Measurements from ENCODE around the gene EFR3B. TPM values are rescaled to one million over a fixed set of nuclear protein-coding genes. Genes with fewer than 3 reads are reported as not detected.

The EFR3B gene
- total RNA-seq, 1 experiment from 2014 or later, result 0.09 TPM

- BruUV-seq (replicated peaks), result no TSS peak
- no peak overlapping the region for H3K27ac Mint-ChIP-seq (ENCODE audit: low read depth, unreplicated experiment)
- CTCF ChIA-PET, result interaction anchor here (0.5 to 11.5 kb wide), 7 partner anchors 10 to 750 kb away, joined by 3 to 100 read pairs (median 5); no protein-coding TSS in a partner anchor
- H3K4me1 Mint-ChIP-seq (ENCODE audit: insufficient read depth, unreplicated experiment), result no peaks in the 10 kb centered on the region
- no peak for TF ChIP-seq CTCF (IDR thresholded peaks at IDR 0.05; ENCODE audit: unreplicated experiment)
- no peaks in the 10 kb centered on the region for H3K9me3 Mint-ChIP-seq (ENCODE audit: unreplicated experiment)
- intact Hi-C loops (cut with micrococcal nuclease), result loop anchor here (5.0 kb wide), 1 partner anchor 85 kb away; the partner anchor contains the start of gene EFR3B
- H3K4me3 Mint-ChIP-seq (ENCODE audit: unreplicated experiment), result no peak overlapping the region
- H3K27me3 Mint-ChIP-seq (ENCODE audit: insufficient read depth, unreplicated experiment), result peaks cover 32% of the 10 kb centered on the region
- no peaks in the 10 kb centered on the region for H3K36me3 Mint-ChIP-seq (ENCODE audit: insufficient read depth, unreplicated experiment)
- DNase-seq (ENCODE audit: unreplicated experiment), result no peak
- POLR2A ChIA-PET, result interaction anchor here (0.6 to 1.3 kb wide), 4 partner anchors 20 to 255 kb away, joined by 3 to 5 read pairs (median 4); no protein-coding TSS in a partner anchor
Observed at GRCh38 chr2:25127646-25128045, 85.8 kb downstream of the EFR3B start.

GRCh38 chr2:25129901-25130520, 88.1 kb downstream of the EFR3B start:
- Mint-ChIP-seq H3K9me3 (ENCODE audit: unreplicated experiment) (no peaks in the 10 kb centered on the region), H3K4me3 (ENCODE audit: unreplicated experiment) (no peak overlapping the region), H3K4me1 (ENCODE audit: insufficient read depth, unreplicated experiment) (no peaks in the 10 kb centered on the region), H3K36me3 (ENCODE audit: insufficient read depth, unreplicated experiment) (no peaks in the 10 kb centered on the region), H3K27ac (ENCODE audit: low read depth, unreplicated experiment) (no peak overlapping the region), H3K27me3 (ENCODE audit: insufficient read depth, unreplicated experiment) (peaks cover 50% of the 10 kb centered on the region)
- intact Hi-C loops (cut with micrococcal nuclease), result loop anchor here (1.0 to 5.0 kb wide), 4 partner anchors 66 to 720 kb away; partner anchors contain the start of gene EFR3B
- CTCF ChIA-PET, result interaction anchor here (0.6 to 11.5 kb wide), 17 partner anchors 9 to 1261 kb away, joined by 3 to 100 read pairs (median 3); no protein-coding TSS in a partner anchor
- POLR2A ChIA-PET, result interaction anchor here (1.0 to 2.3 kb wide), 2 partner anchors 154 to 157 kb away, joined by 4 to 9 read pairs; no protein-coding TSS in a partner anchor
- no peak for DNase-seq (ENCODE audit: unreplicated experiment)
- no TSS peak for BruUV-seq (replicated peaks)
- TF ChIP-seq CTCF (IDR thresholded peaks at IDR 0.05; ENCODE audit: unreplicated experiment), result no peak

GRCh38 chr2:25131253-25131566, 89.3 kb downstream of the EFR3B start:
- BruUV-seq (replicated peaks), result no TSS peak
- no peaks in the 10 kb centered on the region for H3K4me1 Mint-ChIP-seq (ENCODE audit: insufficient read depth, unreplicated experiment)
- TF ChIP-seq CTCF (IDR thresholded peaks at IDR 0.05; ENCODE audit: unreplicated experiment), result no peak
- POLR2A ChIA-PET, result interaction anchor here (1.2 kb wide), 1 partner anchor 9 kb away, joined by 3 read pairs; no protein-coding TSS in a partner anchor
- H3K9me3 Mint-ChIP-seq (ENCODE audit: unreplicated experiment), result no peaks in the 10 kb centered on the region
- no peak for DNase-seq (ENCODE audit: unreplicated experiment)
- CTCF ChIA-PET, result interaction anchor here (0.6 to 11.5 kb wide), 5 partner anchors 109 to 722 kb away, joined by 3 to 100 read pairs (median 3); no protein-coding TSS in a partner anchor
- H3K36me3 Mint-ChIP-seq (ENCODE audit: insufficient read depth, unreplicated experiment), result no peaks in the 10 kb centered on the region
- no peak overlapping the region for H3K27ac Mint-ChIP-seq (ENCODE audit: low read depth, unreplicated experiment)
- intact Hi-C loops (cut with micrococcal nuclease), result no loop called here
- peaks cover 62% of the 10 kb centered on the region for H3K27me3 Mint-ChIP-seq (ENCODE audit: insufficient read depth, unreplicated experiment)
- H3K4me3 Mint-ChIP-seq (ENCODE audit: unreplicated experiment), result no peak overlapping the region

GRCh38 chr2:25131567-25132298, 89.9 kb downstream of the EFR3B start:
- TF ChIP-seq CTCF (IDR thresholded peaks at IDR 0.05; ENCODE audit: unreplicated experiment), result no peak
- peaks cover 67% of the 10 kb centered on the region for H3K27me3 Mint-ChIP-seq (ENCODE audit: insufficient read depth, unreplicated experiment)
- CTCF ChIA-PET, result interaction anchor here (0.9 to 11.5 kb wide), 5 partner anchors 156 to 723 kb away, joined by 3 to 100 read pairs (median 3); no protein-coding TSS in a partner anchor
- intact Hi-C loops (cut with micrococcal nuclease), result no loop called here
- no TSS peak for BruUV-seq (replicated peaks)
- DNase-seq (ENCODE audit: unreplicated experiment), result no peak
- no peak overlapping the region for H3K4me3 Mint-ChIP-seq (ENCODE audit: unreplicated experiment)
- H3K4me1 Mint-ChIP-seq (ENCODE audit: insufficient read depth, unreplicated experiment), result no peaks in the 10 kb centered on the region
- H3K36me3 Mint-ChIP-seq (ENCODE audit: insufficient read depth, unreplicated experiment), result no peaks in the 10 kb centered on the region
- POLR2A ChIA-PET, result interaction anchor here (1.2 kb wide), 1 partner anchor 8 kb away, joined by 3 read pairs; no protein-coding TSS in a partner anchor
- no peak overlapping the region for H3K27ac Mint-ChIP-seq (ENCODE audit: low read depth, unreplicated experiment)
- H3K9me3 Mint-ChIP-seq (ENCODE audit: unreplicated experiment), result no peaks in the 10 kb centered on the region

Measured in MCF 10A (cell line).